Right lobe of liver (tissue), 6 donors: ENCODE results near the gene XRCC6. TPM values are rescaled to one million over a fixed set of nuclear protein-coding genes. Genes with fewer than 3 reads are reported as not detected.
A peak's percentile ranks its signal among the peaks of the same experiment; 100 is the strongest.

Experiments
- ATAC-seq, 4 donors: fragments of 200-7000 bp; cut with Tn5 transposase; one replicate each; pipeline ENCODE4 v1.9.1; 2020; ENCODE audit warnings: mild to moderate bottlenecking in 4 of 4, moderate library complexity in 4 of 4
- DNase-seq, 3 donors: peaks; one replicate each; pipeline ENCODE4 v3.0.0-alpha.2; 2020
- H3K27ac ChIP-seq, 3 donors: fragments of 200-600 bp; one replicate each; pipeline ENCODE4 v1.8.0; 2022
- H3K27me3 ChIP-seq, 2 donors: fragments of 200-600 bp; one replicate each; pipeline ENCODE4 v1.8.0; 2022
- H3K36me3 ChIP-seq, 4 donors: fragments of 200-600 bp; sonication (generic) in 1 of 4; one replicate each; pipeline versions ENCODE4 v1.5.1 to v1.8.0; 2017 to 2022; ENCODE audit warnings: control low read depth in 1 of 4
- H3K4me1 ChIP-seq, 4 donors: fragments of 200-600 bp; sonication (generic) in 1 of 4; one replicate each; pipeline versions ENCODE4 v1.5.1 to v1.8.0; 2017 to 2022; ENCODE audit warnings: control low read depth in 1 of 4
- H3K4me3 ChIP-seq, 3 donors: fragments of 200-600 bp; one replicate each; pipeline ENCODE4 v1.8.0; 2022
- H3K9me3 ChIP-seq, 4 donors: fragments of 200-600 bp; sonication (generic) in 1 of 4; one replicate each; pipeline versions ENCODE4 v1.5.1 to v1.8.0; 2017 to 2022; ENCODE audit warnings: control low read depth in 1 of 4
- POLR2A ChIP-seq: fragments of 450-650 bp; IDR thresholded peaks from one replicate; pipeline ENCODE4 v1.6.1; 2017; ENCODE audit warnings: antibody characterized with exemption, mild to moderate bottlenecking
- WGBS: methylation state at CpG from one replicate; pipeline ENCODE4 v1.1.6; 2018; ENCODE audit warnings: low coverage, low lambda C conversion rate; ENCODE audit not compliant: insufficient coverage; ENCODE audit errors: missing lambda C conversion rate; 5-methylcytosine and 5-hydroxymethylcytosine counted together
- intact Hi-C, 2 donors: fragments of 100-400 bp; cut with DNase I; formaldehyde crosslinking; loops; one replicate each; pipeline versions ENCODE4 v1.11.2 to v1.14.1; 2022
- total RNA-seq, 6 experiments: library from RNA; depleted of rRNA in 2 of 6; stranded (reverse); fragments of >200 nt in 2 of 6; fragmentation: NEBNext Ultra II Directional in 3 of 6; extraction: Animal tissue kit (Norgen Biotek cat#: 25700) in 3 of 6; gene quantifications; one replicate each; pipeline versions ENCODE4 v1.1.0 to v1.2.4, GENCODE V29; 2016 to 2023
- TF ChIP-seq, protein P1 (sequence below), 4 donors: fragments of 200-600 bp in 3 of 4; fragments of 450-650 bp in 1 of 4; IDR thresholded peaks; one replicate each; pipeline versions ENCODE4 v1.5.1 to v1.8.0; 2016 to 2022; ENCODE audit warnings: antibody characterized with exemption in 4 of 4, mild to moderate bottlenecking in 2 of 4
- donor health status: DM: no; HTN: yes; CAD: no.
- donor health status: DM: no; HTN: no; CAD: no.
- donor health status: DM: no; HTN: no; CAD: no.
- donor health status: DM: no; HTN: yes; CAD: no.
- donor health status: DM: no; HTN: yes; CAD: no.

Gene XRCC6
- total RNA-seq, 6 experiments from 2014 or later: 71.0 to 122 (median 91.1) TPM

GRCh38 chr22:41638124-41638523 lies 17.0 kb downstream of the XRCC6 start:
- Histone ChIP-seq H3K27ac (no peak overlapping the region), H3K4me3 (no peak overlapping the region), H3K27me3 (no peaks in the 10 kb centered on the region), H3K36me3 (peaks cover 5 to 95% (median 38%) of the 10 kb centered on the region in 4 donors), H3K9me3 (no peaks in the 10 kb centered on the region), H3K4me1 (no peaks in the 10 kb centered on the region)
- TF ChIP-seq POLR2A: no peak
- TF ChIP-seq, protein P1, sequence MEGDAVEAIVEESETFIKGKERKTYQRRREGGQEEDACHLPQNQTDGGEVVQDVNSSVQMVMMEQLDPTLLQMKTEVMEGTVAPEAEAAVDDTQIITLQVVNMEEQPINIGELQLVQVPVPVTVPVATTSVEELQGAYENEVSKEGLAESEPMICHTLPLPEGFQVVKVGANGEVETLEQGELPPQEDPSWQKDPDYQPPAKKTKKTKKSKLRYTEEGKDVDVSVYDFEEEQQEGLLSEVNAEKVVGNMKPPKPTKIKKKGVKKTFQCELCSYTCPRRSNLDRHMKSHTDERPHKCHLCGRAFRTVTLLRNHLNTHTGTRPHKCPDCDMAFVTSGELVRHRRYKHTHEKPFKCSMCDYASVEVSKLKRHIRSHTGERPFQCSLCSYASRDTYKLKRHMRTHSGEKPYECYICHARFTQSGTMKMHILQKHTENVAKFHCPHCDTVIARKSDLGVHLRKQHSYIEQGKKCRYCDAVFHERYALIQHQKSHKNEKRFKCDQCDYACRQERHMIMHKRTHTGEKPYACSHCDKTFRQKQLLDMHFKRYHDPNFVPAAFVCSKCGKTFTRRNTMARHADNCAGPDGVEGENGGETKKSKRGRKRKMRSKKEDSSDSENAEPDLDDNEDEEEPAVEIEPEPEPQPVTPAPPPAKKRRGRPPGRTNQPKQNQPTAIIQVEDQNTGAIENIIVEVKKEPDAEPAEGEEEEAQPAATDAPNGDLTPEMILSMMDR (IDR thresholded peaks at IDR 0.05): no peak
- DNase-seq (peak in 1 of 3 donors; percentile 15), ATAC-seq (peak; percentile 23 to 81 (median 60))
- 61% methylated on average over 4 of the region's 5 CpGs for WGBS
- intact Hi-C loops: no loop called here

- Histone ChIP-seq H3K4me1 (no peaks in the 10 kb centered on the region), H3K9me3 (no peaks in the 10 kb centered on the region), H3K27me3 (no peaks in the 10 kb centered on the region), H3K4me3 (no peak overlapping the region), H3K27ac (no peak overlapping the region), H3K36me3 (peaks cover 5 to 97% (median 38%) of the 10 kb centered on the region in 4 donors)
- no peak for ATAC-seq
- no peak for TF ChIP-seq POLR2A
- TF ChIP-seq, protein P1 (IDR thresholded peaks at IDR 0.05): no peak
- intact Hi-C loops: no loop called here
- no peak for DNase-seq
- 98% methylated on average over 5 of the region's 5 CpGs for WGBS
Measured at GRCh38 chr22:41638748-41639147, 17.7 kb downstream of the XRCC6 start.

DNA sequence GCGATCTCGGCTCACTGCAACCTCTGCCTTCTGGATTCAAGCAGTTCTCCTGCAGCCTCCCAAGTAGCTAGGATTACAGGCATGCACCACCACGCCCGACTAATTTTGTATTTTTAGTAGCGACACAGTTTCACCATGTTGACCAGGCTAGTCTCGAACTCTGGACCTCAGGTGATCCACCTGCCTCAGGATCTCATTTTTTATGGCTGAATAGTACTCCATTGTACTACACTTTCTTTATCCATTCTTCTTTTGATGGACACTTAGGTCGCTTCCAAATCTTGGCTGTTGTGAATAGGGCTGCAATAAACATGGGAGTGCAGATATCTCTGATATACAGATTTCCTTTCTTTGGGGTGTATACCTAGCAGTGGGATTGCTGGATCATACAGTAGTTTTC lies 20.8 kb downstream of the XRCC6 start:
- Histone ChIP-seq H3K27ac (no peak overlapping the region), H3K9me3 (no peaks in the 10 kb centered on the region), H3K27me3 (no peaks in the 10 kb centered on the region), H3K36me3 (peaks cover 5 to 92% (median 29%) of the 10 kb centered on the region in 4 donors), H3K4me1 (no peaks in the 10 kb centered on the region), H3K4me3 (no peak overlapping the region)
- DNase-seq (peak in 1 of 3 donors; percentile 6), ATAC-seq (no peak)
- no peak for TF ChIP-seq POLR2A
- TF ChIP-seq, protein P1 (IDR thresholded peaks at IDR 0.05): no peak
- intact Hi-C loops: no loop called here
- 100% methylated on average over 5 of the region's 7 CpGs for WGBS

- H3K27ac ChIP-seq: no peak overlapping the region
- H3K4me3 ChIP-seq: no peak overlapping the region
- H3K9me3 ChIP-seq: no peaks in the 10 kb centered on the region
- H3K36me3 ChIP-seq: peaks cover 5 to 92% (median 34%) of the 10 kb centered on the region in 4 donors
- ATAC-seq (no peak), DNase-seq (no peak)
- TF ChIP-seq, protein P1 (IDR thresholded peaks at IDR 0.05): no peak
- TF ChIP-seq POLR2A: no peak
- 89% methylated on average over 6 of the region's 6 CpGs for WGBS
- intact Hi-C loops: no loop called here
- H3K27me3 ChIP-seq: no peaks in the 10 kb centered on the region
- no peaks in the 10 kb centered on the region for H3K4me1 ChIP-seq
Measured at GRCh38 chr22:41642331-41643110, 21.4 kb downstream of the XRCC6 start.
